B cell (primary cell): ENCODE results near the gene PDE3B. TPM values are rescaled to one million over a fixed set of nuclear protein-coding genes. Genes with fewer than 3 reads are reported as not detected.

Experiments used
- ATAC-seq: fragments of 200-7000 bp; cut with Tn5 transposase; one replicate; pipeline ENCODE4 v1.10.0; 2021; ENCODE audit warnings: low read depth, mild to moderate bottlenecking, moderate number of reproducible peaks, moderate library complexity
- CTCF ChIA-PET: fragments of 350-600 bp; sonication (Branson Sonifier 250); formaldehyde crosslinking; loops from one replicate; lab custom pipeline; 2021; ENCODE audit warnings: antibody characterized with exemption, inconsistent platforms; lab: Charles Lee
- POLR2A ChIA-PET: fragments of 350-600 bp; sonication (Branson Sonifier 250); formaldehyde crosslinking; loops from one replicate; lab custom pipeline; 2021; ENCODE audit warnings: antibody characterized with exemption; lab: Charles Lee
- DNase-seq: peaks from one replicate; pipeline ENCODE4 v3.0.0; 2013
- H2AFZ ChIP-seq: 2 replicates; pipeline ENCODE4 v1.6.1; 2012; ENCODE audit warnings: mild to moderate bottlenecking, low read depth, low read length; ENCODE audit not compliant: insufficient read depth, poor library complexity, severe bottlenecking
- H3K27ac ChIP-seq, 2 donors: 1 replicate in 1 of 2; 2 replicates in 1 of 2; pipeline ENCODE4 v1.5.1; 2012 to 2013; ENCODE audit warnings: low read length in 2 of 2, mild to moderate bottlenecking in 2 of 2, moderate library complexity in 1 of 2
- H3K27me3 ChIP-seq, 4 experiments: fragments of 200-600 bp in 1 of 4; sonication (generic) in 1 of 4; replicated peaks in 1 of 4; 1 replicate in 2 of 4; 2 replicates in 2 of 4; pipeline versions ENCODE4 v1.6.1 to v1.7.0; 2013 to 2016; ENCODE audit warnings: low read length in 3 of 4, mild to moderate bottlenecking in 2 of 4, mixed read lengths in 1 of 4, moderate library complexity in 1 of 4; ENCODE audit not compliant: insufficient read depth in 4 of 4, control insufficient read depth in 3 of 4; ENCODE audit errors: control extremely low read depth in 1 of 4
- H3K36me3 ChIP-seq, 2 experiments: replicated peaks in 1 of 2; 1 replicate in 1 of 2; 2 replicates in 1 of 2; pipeline versions ENCODE4 v1.6.1 to v1.7.1; 2013; ENCODE audit warnings: low read length in 1 of 2; ENCODE audit not compliant: insufficient read depth in 2 of 2, control insufficient read depth in 1 of 2; ENCODE audit errors: control extremely low read depth in 1 of 2, extremely low read depth in 1 of 2
- H3K4me1 ChIP-seq, 2 donors: fragments of 200-600 bp in 1 of 2; sonication (generic) in 1 of 2; 1 replicate in 1 of 2; 2 replicates in 1 of 2; pipeline versions ENCODE4 v1.5.1 to v1.6.1; 2013 to 2017; ENCODE audit warnings: low read length in 2 of 2; ENCODE audit not compliant: control insufficient read depth in 2 of 2, insufficient read depth in 2 of 2
- H3K4me2 ChIP-seq: replicated peaks from 2 replicates; pipeline ENCODE3; 2012; ENCODE audit warnings: mild to moderate bottlenecking, low read depth, low read length; ENCODE audit not compliant: poor library complexity, severe bottlenecking
- H3K4me3 ChIP-seq, 5 experiments: fragments of 200-600 bp in 1 of 5; sonication (generic) in 1 of 5; 1 replicate in 3 of 5; 2 replicates in 2 of 5; pipeline versions ENCODE4 v1.5.1 to v1.7.0; 2011 to 2016; ENCODE audit warnings: low read length in 4 of 5, mild to moderate bottlenecking in 4 of 5, low read depth in 2 of 5, control low read depth in 1 of 5, moderate library complexity in 1 of 5; ENCODE audit not compliant: insufficient read depth in 1 of 5; ENCODE audit errors: control extremely low read depth in 1 of 5, extremely low read depth in 1 of 5
- H3K79me2 ChIP-seq: fragments of 200-600 bp; sonication (generic); one replicate; pipeline ENCODE4 v1.6.0; 2016; ENCODE audit warnings: low read length; ENCODE audit not compliant: control insufficient read depth, insufficient read depth
- H3K9ac ChIP-seq: fragments of 200-600 bp; sonication (generic); 2 replicates; pipeline ENCODE4 v1.6.1; 2017; ENCODE audit warnings: mild to moderate bottlenecking, low read length, moderate library complexity
- H3K9me3 ChIP-seq, 3 donors: one replicate each; pipeline versions ENCODE4 v1.6.1 to v1.7.1; 2013; ENCODE audit warnings: low read length in 2 of 3; ENCODE audit not compliant: control insufficient read depth in 2 of 3, insufficient read depth in 1 of 3; ENCODE audit errors: control extremely low read depth in 1 of 3
- H4K20me1 ChIP-seq: 2 replicates; pipeline ENCODE4 v1.6.0; 2012; ENCODE audit warnings: mild to moderate bottlenecking, low read length; ENCODE audit not compliant: insufficient read depth, control insufficient read depth, poor library complexity, severe bottlenecking
- H3K27ac Mint-ChIP-seq: one replicate; pipeline ENCODE4 v1.8.0; 2021; ENCODE audit warnings: mixed read lengths
- H3K27me3 Mint-ChIP-seq: one replicate; pipeline ENCODE4 v1.8.0; 2021; ENCODE audit warnings: mixed read lengths
- H3K4me1 Mint-ChIP-seq: one replicate; pipeline ENCODE4 v1.8.0; 2021; ENCODE audit warnings: mixed read lengths
- H3K4me3 Mint-ChIP-seq: one replicate; pipeline ENCODE4 v1.8.0; 2021; ENCODE audit warnings: mixed read lengths
- H3K9me3 Mint-ChIP-seq: one replicate; pipeline ENCODE4 v1.8.0; 2022; ENCODE audit warnings: mixed read lengths; ENCODE audit not compliant: insufficient read depth
- CTCF ChIP-seq: fragments of 200-600 bp; IDR thresholded peaks from one replicate; pipeline ENCODE4 v1.8.0; 2022; ENCODE audit warnings: antibody characterized with exemption, mild to moderate bottlenecking
- EZH2 ChIP-seq: IDR thresholded peaks from 2 replicates; pipeline ENCODE4 v1.6.1; 2012; ENCODE audit warnings: borderline replicate concordance, low read depth, mild to moderate bottlenecking, moderate library complexity, low read length; ENCODE audit not compliant: insufficient read depth, poor library complexity, severe bottlenecking
- whole genome bisulfite sequencing: methylation state at CpG from one replicate; pipeline ENCODE4 v1.1.5; 2013; ENCODE audit warnings: missing lambda C conversion rate; ENCODE audit not compliant: insufficient coverage; 5-methylcytosine and 5-hydroxymethylcytosine counted together
- intact Hi-C: fragments of 100-400 bp; cut with micrococcal nuclease; formaldehyde crosslinking; loops from one replicate; pipeline ENCODE4 v1.10.0; 2022
- polyA plus RNA-seq: library from polyadenylated mRNA; depleted of rRNA; stranded (reverse); fragments of >200 nt; gene quantifications from 2 replicates; pipeline ENCODE4 v1.2.3, GENCODE V29; 2012
- total RNA-seq, 2 donors: library from RNA; stranded (reverse); fragments of 120-200 nt in 1 of 2; gene quantifications; 1 replicate in 1 of 2; 2 replicates in 1 of 2; pipeline versions ENCODE4 v1.2.3 to v1.2.4, GENCODE V29; 2013 to 2022

Gene PDE3B
- total and polyA plus RNA-seq, 2 donors (not counting 1 experiment from before 2014, with no cell fraction given): 1.0 to 60.7 TPM

GRCh38 chr11:14653090-14653489, 9.5 kb downstream of the PDE3B start:
- no peak for ATAC-seq
- no peaks in the 10 kb centered on the region for H4K20me1 ChIP-seq
- no peak overlapping the region for H3K4me3 ChIP-seq
- no peak overlapping the region for H3K27ac ChIP-seq
- Mint-ChIP-seq H3K4me1 (no peaks in the 10 kb centered on the region), H3K27me3 (peaks cover 52% of the 10 kb centered on the region), H3K9me3 (no peaks in the 10 kb centered on the region), H3K27ac (no peak overlapping the region), H3K4me3 (no peak overlapping the region)
- no peaks in the 10 kb centered on the region for H3K4me1 ChIP-seq
- WGBS: 100% methylated on average over 3 of the region's 3 CpGs
- CTCF ChIA-PET: no interaction called here
- no peaks in the 10 kb centered on the region for H3K36me3 ChIP-seq
- intact Hi-C loops: no loop called here
- H3K9me3 ChIP-seq: peaks cover 0 to 2% (median 0%) of the 10 kb centered on the region in 3 donors
- DNase-seq: no peak
- no peak for TF ChIP-seq CTCF
- no peak for TF ChIP-seq EZH2
- H3K79me2 ChIP-seq: no peaks in the 10 kb centered on the region
- no peak overlapping the region for H3K4me2 ChIP-seq
- H3K27me3 ChIP-seq: peaks cover 0 to 10% (median 7%) of the 10 kb centered on the region in 4 experiments
- POLR2A ChIA-PET: no interaction called here
- no peak overlapping the region for H3K9ac ChIP-seq
- no peak overlapping the region for H2AFZ ChIP-seq

- H3K27ac ChIP-seq: no peak overlapping the region
- CTCF ChIA-PET: no interaction called here
- TF ChIP-seq EZH2 (no peak), CTCF (no peak)
- H3K27me3 ChIP-seq: peaks cover 0 to 7% (median 2%) of the 10 kb centered on the region in 4 experiments
- Mint-ChIP-seq H3K4me1 (no peaks in the 10 kb centered on the region), H3K4me3 (no peak overlapping the region), H3K9me3 (no peaks in the 10 kb centered on the region), H3K27me3 (peaks cover 35% of the 10 kb centered on the region), H3K27ac (no peak overlapping the region)
- H3K4me1 ChIP-seq: no peaks in the 10 kb centered on the region
- H3K79me2 ChIP-seq: no peaks in the 10 kb centered on the region
- no peaks in the 10 kb centered on the region for H4K20me1 ChIP-seq
- no peak overlapping the region for H3K4me3 ChIP-seq
- no peak for DNase-seq
- no peak overlapping the region for H3K4me2 ChIP-seq
- H3K9ac ChIP-seq: no peak overlapping the region
- WGBS: 88% methylated on average over 3 of the region's 3 CpGs
- ATAC-seq: no peak
- H3K9me3 ChIP-seq: peaks cover 0 to 2% (median 0%) of the 10 kb centered on the region in 3 donors
- H2AFZ ChIP-seq: no peak overlapping the region
- intact Hi-C loops: no loop called here
- no peaks in the 10 kb centered on the region for H3K36me3 ChIP-seq
- POLR2A ChIA-PET: no interaction called here
These were observed 11.8 kb downstream of the PDE3B start for GRCh38 chr11:14655435-14655834.
